CD14-positive monocyte (primary cell): ENCODE measurements around the gene RNASEH2A. TPM values are rescaled to one million over a fixed set of nuclear protein-coding genes. Genes with fewer than 3 reads are reported as not detected.

ENCODE experiments used
- DNase-seq, 3 donors: peaks; one replicate each; pipeline ENCODE4 v3.0.0-alpha.2; 2011 to 2022
- H2AFZ ChIP-seq: 2 replicates; pipeline ENCODE4 v1.6.0; 2012; ENCODE audit warnings: mild to moderate bottlenecking, low read depth, low read length, inconsistent platforms; ENCODE audit not compliant: insufficient read depth, poor library complexity, severe bottlenecking
- H3K27ac ChIP-seq, 2 donors: 1 replicate in 1 of 2; 2 replicates in 1 of 2; pipeline ENCODE4 v1.5.1; 2012 to 2013; ENCODE audit warnings: low read length in 2 of 2, control low read depth in 1 of 2, inconsistent platforms in 1 of 2, low read depth in 1 of 2, mild to moderate bottlenecking in 1 of 2
- H3K27me3 ChIP-seq, 2 donors: one replicate each; pipeline versions ENCODE4 v1.6.0 to v1.6.1; 2011 to 2013; ENCODE audit warnings: low read length in 2 of 2; ENCODE audit not compliant: control insufficient read depth in 2 of 2, insufficient read depth in 2 of 2
- H3K36me3 ChIP-seq, 2 donors: replicated peaks in 1 of 2; 1 replicate in 1 of 2; 2 replicates in 1 of 2; pipeline versions ENCODE4 v1.5.1 to v1.6.1; 2012 to 2013; ENCODE audit warnings: low read length in 2 of 2, control low read depth in 1 of 2, inconsistent platforms in 1 of 2, mild to moderate bottlenecking in 1 of 2; ENCODE audit not compliant: insufficient read depth in 2 of 2, control insufficient read depth in 1 of 2
- H3K4me1 ChIP-seq, 2 donors: 1 replicate in 1 of 2; 2 replicates in 1 of 2; pipeline versions ENCODE4 v1.5.1 to v1.6.1; 2012 to 2013; ENCODE audit warnings: low read length in 2 of 2, control low read depth in 1 of 2, inconsistent platforms in 1 of 2, mild to moderate bottlenecking in 1 of 2, moderate library complexity in 1 of 2; ENCODE audit not compliant: insufficient read depth in 2 of 2, control insufficient read depth in 1 of 2
- H3K4me2 ChIP-seq: replicated peaks from 2 replicates; pipeline ENCODE3; 2012; ENCODE audit warnings: low read length, moderate library complexity, mild to moderate bottlenecking; ENCODE audit not compliant: poor library complexity, severe bottlenecking; ENCODE audit errors: extremely low read depth
- H3K4me3 ChIP-seq, 3 experiments: fragments of 200-600 bp in 1 of 3; sonication (generic) in 1 of 3; replicated peaks in 1 of 3; 1 replicate in 2 of 3; 2 replicates in 1 of 3; pipeline ENCODE4 v1.5.1; 2011 to 2013; ENCODE audit warnings: low read length in 3 of 3, mild to moderate bottlenecking in 3 of 3, control low read depth in 2 of 3, low read depth in 2 of 3, inconsistent platforms in 1 of 3, moderate library complexity in 1 of 3
- H3K79me2 ChIP-seq: 2 replicates; pipeline ENCODE4 v1.6.0; 2012; ENCODE audit warnings: mild to moderate bottlenecking, control low read depth, inconsistent platforms, low read length, moderate library complexity; ENCODE audit not compliant: insufficient read depth
- H3K9ac ChIP-seq: 2 replicates; pipeline ENCODE4 v1.6.0; 2017; ENCODE audit warnings: low read length, mild to moderate bottlenecking; ENCODE audit not compliant: insufficient read depth, poor library complexity, severe bottlenecking
- H3K9me3 ChIP-seq, 2 donors: replicated peaks in 1 of 2; 1 replicate in 1 of 2; 2 replicates in 1 of 2; pipeline versions ENCODE4 v1.5.1 to v1.6.1; 2012 to 2013; ENCODE audit warnings: low read length in 2 of 2, control low read depth in 1 of 2; ENCODE audit not compliant: control insufficient read depth in 1 of 2, insufficient read depth in 1 of 2
- H4K20me1 ChIP-seq: 2 replicates; pipeline ENCODE4 v1.6.0; 2012; ENCODE audit warnings: mild to moderate bottlenecking, low read length, control low read depth, moderate library complexity; ENCODE audit not compliant: insufficient read depth
- H3K27ac Mint-ChIP-seq, 7 donors: one replicate each; pipeline ENCODE4 v1.8.0; 2020; ENCODE audit warnings: mild to moderate bottlenecking in 7 of 7, mixed read lengths in 7 of 7, moderate library complexity in 6 of 7, inconsistent platforms in 2 of 7
- H3K27me3 Mint-ChIP-seq, 3 donors: one replicate each; pipeline ENCODE4 v1.8.0; 2021 to 2022; ENCODE audit warnings: low read depth in 3 of 3, mild to moderate bottlenecking in 3 of 3, mixed read lengths in 3 of 3, moderate library complexity in 3 of 3, inconsistent platforms in 1 of 3
- H3K36me3 Mint-ChIP-seq, 2 donors: one replicate each; pipeline ENCODE4 v1.8.0; 2020; ENCODE audit warnings: mixed read lengths in 2 of 2, inconsistent platforms in 1 of 2, mild to moderate bottlenecking in 1 of 2
- H3K4me1 Mint-ChIP-seq: one replicate; pipeline ENCODE4 v1.8.0; 2020; ENCODE audit warnings: mild to moderate bottlenecking, mixed read lengths
- H3K4me3 Mint-ChIP-seq, 2 donors: one replicate each; pipeline ENCODE4 v1.8.0; 2020; ENCODE audit warnings: mild to moderate bottlenecking in 2 of 2, mixed read lengths in 2 of 2, moderate library complexity in 1 of 2
- H3K9me3 Mint-ChIP-seq, 7 donors: one replicate each; pipeline ENCODE4 v1.8.0; 2020 to 2022; ENCODE audit warnings: mixed read lengths in 7 of 7, mild to moderate bottlenecking in 6 of 7, moderate library complexity in 6 of 7, inconsistent platforms in 2 of 7
- WGBS: methylation state at CpG from one replicate; pipeline ENCODE4 v1.1.5; 2013; ENCODE audit warnings: missing lambda C conversion rate; ENCODE audit not compliant: insufficient coverage; 5-methylcytosine and 5-hydroxymethylcytosine counted together
- intact Hi-C, 2 donors: fragments of 100-400 bp; cut with micrococcal nuclease; formaldehyde crosslinking; loops; one replicate each; pipeline versions ENCODE4 v1.15.0 to v1.15.1; 2023
- polyA plus RNA-seq, 3 donors: library from polyadenylated mRNA; depleted of rRNA in 1 of 3; unstranded in 2 of 3; stranded (reverse) in 1 of 3; fragments of 300-500 nt in 2 of 3; fragments of >200 nt in 1 of 3; fragmentation: Illumina TruSeq in 2 of 3; gene quantifications; 1 replicate in 2 of 3; 2 replicates in 1 of 3; pipeline ENCODE4 v1.2.3, GENCODE V29; 2012 to 2021
- TF ChIP-seq, protein P1 (sequence below): fragments of 200-600 bp; IDR thresholded peaks from one replicate; pipeline ENCODE4 v1.8.0; 2022; ENCODE audit warnings: antibody characterized with exemption, mild to moderate bottlenecking

RNASEH2A gene
- polyA plus RNA-seq, 3 donors: 8.7 to 21.5 (median 15.2) TPM

DNA sequence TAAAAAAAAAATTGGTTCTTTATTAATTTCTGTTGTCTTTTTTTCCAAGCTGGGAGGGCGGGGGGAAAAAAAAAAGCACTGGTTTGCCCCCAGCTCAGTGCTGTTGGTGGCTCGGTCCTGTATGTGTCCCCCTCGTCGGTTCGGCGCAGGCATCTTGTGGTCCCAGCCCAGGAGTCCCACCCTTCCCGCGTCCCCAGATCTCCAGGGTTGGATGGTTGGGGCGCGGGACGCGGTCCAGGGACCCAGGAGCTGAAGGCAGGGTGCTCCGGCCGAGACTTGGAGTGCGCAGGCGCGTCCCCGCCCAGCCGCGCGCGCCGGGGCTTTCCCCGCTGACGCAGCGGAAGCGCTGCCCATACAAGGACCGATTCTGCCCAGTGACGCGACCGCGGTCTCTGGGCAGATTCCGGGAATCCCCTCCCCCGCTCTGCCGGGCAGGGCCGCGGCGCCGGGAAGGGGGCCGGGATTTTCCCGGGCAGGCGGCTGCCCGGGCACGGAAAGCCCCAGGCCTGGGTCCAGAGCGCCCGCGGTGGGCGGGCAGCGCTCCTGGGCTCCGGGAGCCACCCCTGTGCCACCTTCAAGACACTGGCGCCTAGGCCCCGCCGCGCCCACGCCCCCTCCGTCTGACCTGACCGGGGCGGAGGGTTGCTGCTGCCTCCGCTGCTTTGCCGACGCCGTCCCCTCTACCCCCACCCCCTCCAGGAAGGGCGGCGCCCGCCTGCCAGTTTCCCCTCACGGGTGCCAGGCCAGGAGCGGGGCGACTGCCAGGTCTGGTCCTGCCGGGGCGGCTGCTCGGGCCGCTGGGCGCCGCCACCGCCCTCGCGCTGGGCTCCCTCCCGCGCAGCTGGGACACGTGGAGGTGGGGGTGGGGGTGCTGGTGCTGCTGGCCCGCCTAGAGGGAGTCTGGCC is 12.8 kb upstream of the RNASEH2A start:
- Histone ChIP-seq H3K27me3 (no peaks in the 10 kb centered on the region), H3K4me3 (peak overlapping the region; percentile 86 to 100 (median 100)), H3K4me1 (peaks cover 42 to 44% of the 10 kb centered on the region in 2 donors), H2AFZ (no peak overlapping the region), H3K27ac (peak overlapping the region; percentile 95 to 100), H4K20me1 (peaks cover 46% of the 10 kb centered on the region), H3K9ac (peak overlapping the region; percentile 100), H3K9me3 (no peaks in the 10 kb centered on the region), H3K79me2 (peaks cover 57% of the 10 kb centered on the region), H3K36me3 (no peaks in the 10 kb centered on the region), H3K4me2 (peak overlapping the region; percentile 99)
- 0% methylated on average over 60 of the region's 81 CpGs for WGBS
- Mint-ChIP-seq H3K9me3 (peaks cover 0 to 9% (median 0%) of the 10 kb centered on the region in 7 donors), H3K36me3 (peaks cover 2 to 15% of the 10 kb centered on the region in 2 donors), H3K27me3 (peaks cover 0 to 4% (median 1%) of the 10 kb centered on the region in 3 donors), H3K4me1 (peaks cover 33% of the 10 kb centered on the region), H3K4me3 (peak overlapping the region; percentile 94 to 98), H3K27ac (peak overlapping the region; percentile 98 to 100 (median 100))
- DNase-seq: peak; percentile 93 to 95 (median 95)
- TF ChIP-seq, protein P1, sequence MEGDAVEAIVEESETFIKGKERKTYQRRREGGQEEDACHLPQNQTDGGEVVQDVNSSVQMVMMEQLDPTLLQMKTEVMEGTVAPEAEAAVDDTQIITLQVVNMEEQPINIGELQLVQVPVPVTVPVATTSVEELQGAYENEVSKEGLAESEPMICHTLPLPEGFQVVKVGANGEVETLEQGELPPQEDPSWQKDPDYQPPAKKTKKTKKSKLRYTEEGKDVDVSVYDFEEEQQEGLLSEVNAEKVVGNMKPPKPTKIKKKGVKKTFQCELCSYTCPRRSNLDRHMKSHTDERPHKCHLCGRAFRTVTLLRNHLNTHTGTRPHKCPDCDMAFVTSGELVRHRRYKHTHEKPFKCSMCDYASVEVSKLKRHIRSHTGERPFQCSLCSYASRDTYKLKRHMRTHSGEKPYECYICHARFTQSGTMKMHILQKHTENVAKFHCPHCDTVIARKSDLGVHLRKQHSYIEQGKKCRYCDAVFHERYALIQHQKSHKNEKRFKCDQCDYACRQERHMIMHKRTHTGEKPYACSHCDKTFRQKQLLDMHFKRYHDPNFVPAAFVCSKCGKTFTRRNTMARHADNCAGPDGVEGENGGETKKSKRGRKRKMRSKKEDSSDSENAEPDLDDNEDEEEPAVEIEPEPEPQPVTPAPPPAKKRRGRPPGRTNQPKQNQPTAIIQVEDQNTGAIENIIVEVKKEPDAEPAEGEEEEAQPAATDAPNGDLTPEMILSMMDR: no peak
- intact Hi-C loops: loop anchor here (2.0 to 10.0 kb wide), 5 partner anchors 15 to 359 kb away; partner anchors contain the start of genes CALR (in 1 of the 2), IER2 (in 1 of the 2), MAN2B1 (in 1 of the 2) and STX10 (in 1 of the 2)

DNA sequence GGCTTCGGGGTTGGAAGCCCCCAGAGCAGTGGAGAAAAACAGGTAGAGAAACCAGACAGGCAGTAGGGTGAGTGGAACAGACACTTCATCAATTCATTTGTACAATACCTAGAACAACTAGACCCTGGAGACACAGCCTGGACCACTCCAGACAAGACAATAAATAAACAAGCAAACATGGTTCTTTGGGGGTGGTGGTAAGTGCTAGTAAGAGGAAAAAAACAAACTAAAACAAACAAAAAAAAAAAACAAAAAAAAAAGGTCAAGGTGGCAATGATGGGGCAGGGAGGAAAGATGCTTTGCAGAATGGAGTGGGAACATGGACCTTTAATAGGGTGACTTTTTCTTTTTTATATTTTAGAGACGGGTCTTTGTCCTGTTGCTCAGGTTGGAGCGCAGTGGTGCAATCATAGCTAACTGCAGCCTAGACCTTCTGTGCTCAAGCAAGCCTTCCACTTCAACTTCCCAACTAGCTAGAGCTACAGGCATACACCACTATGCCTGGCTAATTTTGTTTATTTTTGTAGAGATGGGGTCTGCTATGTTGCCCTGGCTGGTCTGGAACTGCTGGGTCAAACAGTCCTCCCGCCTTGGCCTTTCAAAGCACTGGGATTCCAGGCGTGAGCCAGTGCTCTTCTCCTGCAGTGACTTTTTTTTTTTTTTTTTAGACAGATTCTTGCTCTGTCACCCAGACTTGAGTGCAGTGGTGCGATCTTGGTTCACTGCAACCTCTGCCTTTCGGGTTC is 12.0 kb upstream of the RNASEH2A start:
- peaks cover 2 to 17% of the 10 kb centered on the region in 2 donors for H3K36me3 Mint-ChIP-seq
- H3K4me3 Mint-ChIP-seq: peak overlapping the region; percentile 84 to 87
- H3K27ac Mint-ChIP-seq: peak overlapping the region; percentile 91 to 100 (median 95)
- no peaks in the 10 kb centered on the region for H3K9me3 ChIP-seq
- H4K20me1 ChIP-seq: peaks cover 46% of the 10 kb centered on the region
- intact Hi-C loops: loop anchor here (2.0 to 10.0 kb wide), 5 partner anchors 16 to 358 kb away; partner anchors contain the start of genes CALR (in 1 of the 2), IER2 (in 1 of the 2), MAN2B1 (in 1 of the 2) and STX10 (in 1 of the 2)
- peak overlapping the region; percentile 86 to 100 (median 100) for H3K4me3 ChIP-seq
- peaks cover 49% of the 10 kb centered on the region for H3K79me2 ChIP-seq
- H3K4me1 ChIP-seq: peaks cover 35 to 38% of the 10 kb centered on the region in 2 donors
- peaks cover 31% of the 10 kb centered on the region for H3K4me1 Mint-ChIP-seq
- peak overlapping the region; percentile 100 for H3K9ac ChIP-seq
- no peak overlapping the region for H2AFZ ChIP-seq
- peak overlapping the region; percentile 99 for H3K4me2 ChIP-seq
- peaks cover 0 to 9% (median 0%) of the 10 kb centered on the region in 7 donors for H3K9me3 Mint-ChIP-seq
- no peaks in the 10 kb centered on the region for H3K36me3 ChIP-seq
- TF ChIP-seq, protein P1: no peak
- peaks cover 0 to 4% (median 0%) of the 10 kb centered on the region in 3 donors for H3K27me3 Mint-ChIP-seq
- H3K27me3 ChIP-seq: no peaks in the 10 kb centered on the region
- WGBS: 96% methylated on average over 2 of the region's 7 CpGs
- DNase-seq: peak; percentile 41 to 49 (median 44)
- peak overlapping the region; percentile 95 to 100 for H3K27ac ChIP-seq
